H1 (cell line): ENCODE results near the gene MMP20. TPM values are rescaled to one million over a fixed set of nuclear protein-coding genes. Genes with fewer than 3 reads are reported as not detected.

Experiments
- CTCF ChIA-PET: fragments of 300-600 bp; sonication (Branson Sonifier 250); formaldehyde crosslinking; loops from one replicate; lab custom pipeline; 2021; ENCODE audit not compliant: partially characterized antibody; lab: Charles Lee
- POLR2A ChIA-PET: fragments of 300-600 bp; sonication (Branson Sonifier 250); formaldehyde crosslinking; loops from one replicate; lab custom pipeline; 2021; ENCODE audit warnings: inconsistent platforms; ENCODE audit not compliant: partially characterized antibody; lab: Charles Lee
- DNase-seq, 2 experiments: peaks; one replicate each; pipeline versions ENCODE4 v3.0.0 to v3.0.0-alpha.2; 2010 to 2022; ENCODE audit warnings: low spot score in 2 of 2, low read depth in 1 of 2, mixed read lengths in 1 of 2
- FAIRE-seq: peaks from 2 replicates; lab custom pipeline; 2011; peaks lifted over from hg19 to GRCh38; lab: Jason Lieb, UNC
- H2AFZ ChIP-seq: 2 replicates; pipeline ENCODE4 v1.8.1; 2012; ENCODE audit warnings: low read length, inconsistent platforms
- H2AK5ac ChIP-seq: 2 replicates; pipeline ENCODE4 v1.6.1; 2013; ENCODE audit warnings: low read depth, low read length
- H2BK120ac ChIP-seq: replicated peaks from 2 replicates; pipeline ENCODE3; 2013; ENCODE audit warnings: low read depth, low read length, inconsistent platforms
- H2BK12ac ChIP-seq: 2 replicates; pipeline ENCODE4 v1.6.1; 2013; ENCODE audit warnings: low read depth, low read length
- H2BK15ac ChIP-seq: 2 replicates; pipeline ENCODE4 v1.6.1; 2013; ENCODE audit warnings: low read length
- H2BK20ac ChIP-seq: 2 replicates; pipeline ENCODE4 v1.6.1; 2013; ENCODE audit warnings: low read length
- H2BK5ac ChIP-seq: 2 replicates; pipeline ENCODE4 v1.6.1; 2013; ENCODE audit warnings: low read depth, low read length
- H3K14ac ChIP-seq: 2 replicates; pipeline ENCODE4 v1.6.1; 2013; ENCODE audit warnings: inconsistent platforms; ENCODE audit not compliant: insufficient read length
- H3K18ac ChIP-seq: 2 replicates; pipeline ENCODE4 v1.6.1; 2013; ENCODE audit warnings: low read length; ENCODE audit errors: extremely low read depth
- H3K23ac ChIP-seq: 2 replicates; pipeline ENCODE4 v1.6.1; 2013; ENCODE audit warnings: inconsistent platforms; ENCODE audit not compliant: insufficient read length
- H3K23me2 ChIP-seq: 2 replicates; pipeline ENCODE4 v1.6.1; 2013; ENCODE audit warnings: low read depth, low read length
- H3K27ac ChIP-seq: 2 replicates; pipeline ENCODE4 v1.6.1; 2011; ENCODE audit warnings: low read depth, low read length, inconsistent platforms
- H3K27me3 ChIP-seq, 4 experiments: replicated peaks in 1 of 4; 1 replicate in 1 of 4; 2 replicates in 3 of 4; pipeline versions ENCODE4 v1.6.1 to v1.8.1; 2011 to 2013; ENCODE audit warnings: low read length in 3 of 4, mild to moderate bottlenecking in 3 of 4, inconsistent platforms in 2 of 4, mixed read lengths in 2 of 4, moderate library complexity in 1 of 4; ENCODE audit not compliant: control insufficient read depth in 3 of 4, insufficient read depth in 3 of 4; ENCODE audit errors: extremely low read depth in 1 of 4
- H3K36me3 ChIP-seq, 4 experiments: 2 replicates each; pipeline versions ENCODE4 v1.6.1 to v1.8.1; 2011 to 2013; ENCODE audit warnings: mild to moderate bottlenecking in 4 of 4, low read length in 3 of 4, moderate library complexity in 2 of 4, control low read depth in 1 of 4, inconsistent platforms in 1 of 4; ENCODE audit not compliant: insufficient read depth in 4 of 4, control insufficient read depth in 2 of 4
- H3K4ac ChIP-seq: replicated peaks from 2 replicates; pipeline ENCODE3; 2013; ENCODE audit warnings: low read length, low read depth, mixed read lengths, inconsistent platforms; ENCODE audit not compliant: insufficient read length
- H3K4me1 ChIP-seq, 4 experiments: replicated peaks in 1 of 4; 1 replicate in 1 of 4; 2 replicates in 3 of 4; pipeline versions ENCODE4 v1.6.1 to v1.8.1; 2011 to 2013; ENCODE audit warnings: low read length in 3 of 4, inconsistent platforms in 2 of 4, mixed read lengths in 1 of 4; ENCODE audit not compliant: insufficient read depth in 4 of 4, control insufficient read depth in 3 of 4
- H3K4me2 ChIP-seq, 2 experiments: 2 replicates each; pipeline versions ENCODE4 v1.6.1 to v1.8.1; 2011 to 2013; ENCODE audit warnings: low read depth in 2 of 2, low read length in 2 of 2, control low read depth in 1 of 2, inconsistent platforms in 1 of 2, mild to moderate bottlenecking in 1 of 2; ENCODE audit not compliant: insufficient read depth in 1 of 2
- H3K4me3 ChIP-seq, 4 experiments: fragments of 200-600, 300-600 bp in 1 of 4; sonication (generic), shearing (Covaris generic), sonication (Bioruptor Twin) in 1 of 4; 2 replicates each; pipeline versions ENCODE4 v1.5.1 to v1.8.1; 2011 to 2016; ENCODE audit warnings: low read length in 4 of 4, low read depth in 3 of 4, control low read depth in 2 of 4, inconsistent platforms in 2 of 4, mild to moderate bottlenecking in 2 of 4, mixed read lengths in 1 of 4, moderate library complexity in 1 of 4; ENCODE audit not compliant: insufficient read depth in 2 of 4; ENCODE audit errors: extremely low read depth in 1 of 4
- H3K56ac ChIP-seq: replicated peaks from 2 replicates; pipeline ENCODE3; 2013; ENCODE audit warnings: low read depth, mild to moderate bottlenecking, mixed read lengths, low read length, inconsistent platforms; ENCODE audit not compliant: insufficient read length
- H3K79me1 ChIP-seq: 2 replicates; pipeline ENCODE4 v1.6.1; 2013; ENCODE audit warnings: low read depth, low read length, control low read depth
- H3K79me2 ChIP-seq, 2 experiments: 2 replicates each; pipeline versions ENCODE4 v1.6.1 to v1.8.1; 2012 to 2013; ENCODE audit warnings: low read length in 2 of 2, mild to moderate bottlenecking in 2 of 2, inconsistent platforms in 1 of 2; ENCODE audit not compliant: insufficient read depth in 2 of 2, control insufficient read depth in 1 of 2
- H3K9ac ChIP-seq, 4 experiments: replicated peaks in 1 of 4; 1 replicate in 1 of 4; 2 replicates in 3 of 4; pipeline versions ENCODE4 v1.6.1 to v1.8.1; 2011 to 2013; ENCODE audit warnings: low read depth in 3 of 4, low read length in 3 of 4, control low read depth in 2 of 4, mild to moderate bottlenecking in 2 of 4, moderate library complexity in 2 of 4, inconsistent platforms in 1 of 4; ENCODE audit errors: extremely low read depth in 1 of 4
- H3K9me3 ChIP-seq, 2 experiments: 2 replicates each; pipeline versions ENCODE4 v1.6.1 to v1.8.1; 2012 to 2013; ENCODE audit warnings: mild to moderate bottlenecking in 2 of 2, moderate library complexity in 2 of 2, control low read depth in 1 of 2, inconsistent platforms in 1 of 2, low read depth in 1 of 2, low read length in 1 of 2, mixed read lengths in 1 of 2; ENCODE audit not compliant: insufficient read depth in 2 of 2
- H4K20me1 ChIP-seq, 2 experiments: replicated peaks in 1 of 2; 2 replicates each; pipeline versions ENCODE3 to v1.8.1; 2011 to 2013; ENCODE audit warnings: inconsistent platforms in 2 of 2, low read length in 2 of 2, mild to moderate bottlenecking in 1 of 2; ENCODE audit not compliant: insufficient read depth in 2 of 2, control insufficient read depth in 1 of 2
- H4K5ac ChIP-seq: 2 replicates; pipeline ENCODE4 v1.6.1; 2013; ENCODE audit warnings: low read length, low read depth, mixed read lengths, inconsistent platforms; ENCODE audit not compliant: insufficient read length
- H4K8ac ChIP-seq: 2 replicates; pipeline ENCODE4 v1.8.0; 2013; ENCODE audit warnings: mild to moderate bottlenecking, moderate library complexity, low read length, inconsistent platforms; ENCODE audit not compliant: insufficient read depth; ENCODE audit errors: extremely low read depth
- H4K91ac ChIP-seq: replicated peaks from 2 replicates; pipeline ENCODE3; 2013; ENCODE audit warnings: low read length, mixed read lengths, inconsistent platforms; ENCODE audit not compliant: insufficient read length
- ASH2L ChIP-seq: fragments of 200-600, 300-600 bp; sonication (generic); IDR thresholded peaks from one replicate; pipeline ENCODE4 v1.7.1; 2017; ENCODE audit warnings: low read length
- BACH1 ChIP-seq: IDR thresholded peaks from 2 replicates; pipeline ENCODE4 v1.6.1; 2012; ENCODE audit warnings: low read length, improper control_type of control experiment
- BRCA1 ChIP-seq: IDR thresholded peaks from 2 replicates; pipeline ENCODE4 v1.6.1; 2012; ENCODE audit warnings: low read depth, low read length, improper control_type of control experiment
- EGR1 ChIP-seq: IDR thresholded peaks from 2 replicates; pipeline ENCODE4 v1.6.1; 2011; ENCODE audit warnings: low read depth, low read length, borderline replicate concordance
- EP300 ChIP-seq, 2 experiments: IDR thresholded peaks; 1 replicate in 1 of 2; 2 replicates in 1 of 2; pipeline ENCODE4 v1.6.1; 2011 to 2012; ENCODE audit warnings: low read depth in 2 of 2, low read length in 2 of 2, mild to moderate bottlenecking in 2 of 2, borderline replicate concordance in 1 of 2, inconsistent platforms in 1 of 2, moderate library complexity in 1 of 2
- HDAC6 ChIP-seq: IDR thresholded peaks from one replicate; pipeline ENCODE4 v1.7.1; 2012; ENCODE audit warnings: low read depth, mild to moderate bottlenecking, inconsistent platforms, low read length, moderate library complexity
- NRF1 ChIP-seq: IDR thresholded peaks from 2 replicates; pipeline ENCODE4 v1.6.1; 2011; ENCODE audit warnings: mild to moderate bottlenecking, low read depth, low read length, improper control_type of control experiment
- POLR2A ChIP-seq, 2 experiments: IDR thresholded peaks; 1 replicate in 1 of 2; 2 replicates in 1 of 2; pipeline ENCODE4 v1.6.1; 2011; ENCODE audit warnings: low read depth in 2 of 2, low read length in 2 of 2, mild to moderate bottlenecking in 2 of 2; ENCODE audit errors: control extremely low read depth in 1 of 2
- RAD21 ChIP-seq, 2 experiments: IDR thresholded peaks in 1 of 2; conservative IDR thresholded peaks in 1 of 2; 2 replicates each; pipeline ENCODE4 v1.6.1; 2011; ENCODE audit warnings: low read depth in 2 of 2, low read length in 2 of 2, improper control_type of control experiment in 1 of 2, inconsistent platforms in 1 of 2, mild to moderate bottlenecking in 1 of 2, moderate library complexity in 1 of 2
- RFX5 ChIP-seq: IDR thresholded peaks from 2 replicates; pipeline ENCODE4 v1.6.1; 2011; ENCODE audit warnings: low read depth, low read length, improper control_type of control experiment, borderline replicate concordance
- SAP30 ChIP-seq: fragments of 300-600 bp; sonication (generic); IDR thresholded peaks from 2 replicates; pipeline ENCODE4 v1.7.1; 2012; ENCODE audit warnings: low read length, moderate library complexity, mild to moderate bottlenecking, inconsistent platforms; ENCODE audit not compliant: insufficient read depth, insufficient replicate concordance
- TAF1 ChIP-seq: IDR thresholded peaks from 2 replicates; pipeline ENCODE4 v1.6.1; 2011; ENCODE audit warnings: mild to moderate bottlenecking, low read depth, low read length
- TAF7 ChIP-seq: optimal IDR thresholded peaks from 2 replicates; pipeline ENCODE3; 2011; ENCODE audit warnings: low read depth, mild to moderate bottlenecking, inconsistent platforms, low read length, moderate library complexity, borderline replicate concordance
- TBP ChIP-seq: IDR thresholded peaks from 2 replicates; pipeline ENCODE4 v1.6.1; 2011; ENCODE audit warnings: low read depth, low read length, improper control_type of control experiment
- TCF12 ChIP-seq: IDR thresholded peaks from 2 replicates; pipeline ENCODE4 v1.6.1; 2011; ENCODE audit warnings: low read depth, mild to moderate bottlenecking, low read length
- YY1 ChIP-seq: IDR thresholded peaks from 2 replicates; pipeline ENCODE4 v1.6.1; 2011; ENCODE audit warnings: low read depth, mild to moderate bottlenecking, low read length
- WGBS, 2 experiments: shearing (Covaris generic) in 1 of 2; methylation state at CpG; one replicate each; pipeline versions ENCODE4 v1.1.6 to v1.1.7; 2013 to 2015; ENCODE audit warnings: low lambda C conversion rate in 2 of 2, mixed read lengths in 2 of 2, inconsistent platforms in 1 of 2, low coverage in 1 of 2, missing lambda C conversion rate in 1 of 2; ENCODE audit not compliant: insufficient replicate concordance in 2 of 2, insufficient coverage in 1 of 2, insufficient read length in 1 of 2; ENCODE audit errors: extremely low coverage in 1 of 2, missing lambda C conversion rate in 1 of 2; 5-methylcytosine and 5-hydroxymethylcytosine counted together
- polyA plus RNA-seq, 7 experiments: library from polyadenylated mRNA; depleted of rRNA in 3 of 7; stranded (reverse) in 5 of 7; unstranded in 2 of 7; fragments of >200 nt in 5 of 7; fragments of 200-250 nt in 2 of 7; gene quantifications; 1 replicate in 5 of 7; 2 replicates in 1 of 7; 4 replicates in 1 of 7; pipeline versions ENCODE4 v1.2.1 to v1.2.3, GENCODE V29; 2011 to 2013; ENCODE audit warnings: missing spikeins in 2 of 7, mixed read lengths in 2 of 7
- total RNA-seq: library from RNA; stranded (reverse); fragmentation: NEBNext Ultra II Directional; extraction: Animal tissue kit (Norgen Biotek cat#: 25700); gene quantifications from 2 replicates; pipeline ENCODE4 v1.2.1, GENCODE V29; 2021

MMP20 gene
- total and polyA plus RNA-seq, 2 of the 8 experiments (the other 6 are each of a cell fraction or from before 2014, with no cell fraction given), result not detected

DNA sequence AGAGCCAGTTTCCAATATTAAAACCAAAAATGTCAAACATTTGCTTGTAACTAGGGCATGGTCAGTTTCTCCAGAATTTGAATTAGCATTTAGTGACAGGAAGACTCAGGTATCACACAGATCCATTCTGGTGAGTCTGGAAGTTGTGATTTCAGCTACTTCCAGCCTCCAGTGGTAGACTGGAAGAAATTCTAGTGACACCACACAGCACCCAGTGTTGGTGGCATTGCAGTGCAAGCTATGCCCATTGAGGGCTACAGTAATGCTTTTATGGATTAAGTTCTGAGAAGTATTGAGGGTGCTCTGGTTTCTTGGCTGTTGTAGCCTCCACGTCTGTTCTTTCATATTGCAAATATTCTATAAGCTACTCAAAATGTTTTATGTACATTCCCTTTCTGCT is 31.4 kb upstream of the MMP20 start:
- CTCF ChIA-PET, result interaction anchor here (1.7 kb wide), 1 partner anchor 10 kb away, joined by 10 read pairs; no protein-coding TSS in a partner anchor
- no peak overlapping the region for H2AK5ac ChIP-seq
- FAIRE-seq, result no peak

More for the DNA sequence above, 31.4 kb upstream of the MMP20 start:
- peak overlapping the region; percentile 33 for H2BK120ac ChIP-seq
- H3K27ac ChIP-seq, result no peak overlapping the region
- no peaks in the 10 kb centered on the region for H3K23me2 ChIP-seq
- H2BK20ac ChIP-seq, result no peak overlapping the region
- no peaks in the 10 kb centered on the region for H3K79me1 ChIP-seq
- DNase-seq, result no peak
- no peaks in the 10 kb centered on the region for H3K27me3 ChIP-seq
- no peak overlapping the region for H4K5ac ChIP-seq
- WGBS, 2 experiments, result 93% methylated on average over 1 of the region's 1 CpG; no CpG with 5 or more reads in 1 of the 2 experiments
- H2AFZ ChIP-seq, result no peak overlapping the region
- TF ChIP-seq RFX5, result no peak
- TF ChIP-seq RAD21 (IDR thresholded peaks at IDR 0.05 in 1 of 2, conservative IDR thresholded peaks at IDR 0.05 in 1 of 2; ENCODE audit: low read depth in 2 of 2, low read length in 2 of 2), result no peak
- no peak for TF ChIP-seq EP300 (IDR thresholded peaks at IDR 0.05; ENCODE audit: borderline replicate concordance in 1 of 2, low read depth in 2 of 2, low read length in 2 of 2)
- no peak for TF ChIP-seq POLR2A (IDR thresholded peaks at IDR 0.05; ENCODE audit: control extremely low read depth in 1 of 2, low read depth in 2 of 2, low read length in 2 of 2)
- no peak for TF ChIP-seq YY1
- TF ChIP-seq ASH2L, result no peak
- no peak for TF ChIP-seq TAF1
- TF ChIP-seq HDAC6, result no peak
- TF ChIP-seq TBP, result no peak
- TF ChIP-seq TCF12, result no peak
- TF ChIP-seq EGR1, result no peak
- no peak for TF ChIP-seq NRF1
- no peak for TF ChIP-seq BACH1
- no peak for TF ChIP-seq TAF7
- no peak for TF ChIP-seq SAP30
- no peak for TF ChIP-seq BRCA1
- no peak overlapping the region for H4K91ac ChIP-seq
- no peak overlapping the region for H3K9ac ChIP-seq
- peaks cover 5% of the 10 kb centered on the region in 2 experiments; a peak in 2 of 4 replicates for H3K9me3 ChIP-seq
- H3K56ac ChIP-seq, result no peak overlapping the region
- POLR2A ChIA-PET, result no interaction called here
- no peaks in the 10 kb centered on the region for H4K20me1 ChIP-seq
- no peaks in the 10 kb centered on the region for H3K4me1 ChIP-seq
- H2BK5ac ChIP-seq, result no peak overlapping the region
- H3K18ac ChIP-seq, result no peak overlapping the region
- H3K4me2 ChIP-seq, result no peak overlapping the region
- no peak overlapping the region for H2BK15ac ChIP-seq
- H3K23ac ChIP-seq, result no peak overlapping the region
- peaks cover 0 to 3% (median 0%) of the 10 kb centered on the region in 4 experiments; a peak in 2 of 8 replicates for H3K36me3 ChIP-seq
- H3K4me3 ChIP-seq, result no peak overlapping the region
- H3K4ac ChIP-seq, result no peak overlapping the region
- H4K8ac ChIP-seq, result no peak overlapping the region
- H3K79me2 ChIP-seq, result no peaks in the 10 kb centered on the region
- no peak overlapping the region for H2BK12ac ChIP-seq
- H3K14ac ChIP-seq, result no peak overlapping the region
